Panc1 (cell line): Measurements from ENCODE around the gene PRC1. TPM values are rescaled to one million over a fixed set of nuclear protein-coding genes. Genes with fewer than 3 reads are reported as not detected.

ENCODE experiments used
- ATAC-seq: fragments of 200-7000 bp; cut with Tn5 transposase; 2 replicates; pipeline ENCODE4 v1.9.1; 2020; ENCODE audit warnings: mild to moderate bottlenecking, moderate library complexity
- BruUV-seq: library from RNA; stranded (reverse); fragments of 400-500 nt; replicated peaks from 2 replicates; lab custom pipeline; 2021; lab: Mats Ljungman, UMichigan
- CTCF ChIA-PET: fragments of 300-600 bp; sonication (Branson Sonifier 250); formaldehyde crosslinking; loops from one replicate; lab custom pipeline; 2022; ENCODE audit warnings: antibody characterized with exemption; lab: Charles Lee
- POLR2A ChIA-PET: fragments of 300-600 bp; sonication (Branson Sonifier 250); formaldehyde crosslinking; loops from one replicate; lab custom pipeline; 2022; ENCODE audit warnings: antibody characterized with exemption; lab: Charles Lee
- DNase-seq: peaks from one replicate; pipeline ENCODE4 v3.0.0-alpha.2; 2010; ENCODE audit warnings: low read depth, low spot score
- H3K27ac ChIP-seq: 2 replicates; pipeline ENCODE4 v1.5.1; 2011; ENCODE audit warnings: mild to moderate bottlenecking, low read length, inconsistent platforms
- H3K27me3 ChIP-seq: fragments of 200-500 bp; sonication (Bioruptor generic); 2 replicates; pipeline ENCODE4 v1.6.0; 2014; ENCODE audit warnings: low read length, inconsistent platforms; ENCODE audit not compliant: control insufficient read depth, insufficient read depth
- H3K36me3 ChIP-seq: fragments of 200-500 bp; sonication (Bioruptor generic); 2 replicates; pipeline ENCODE4 v1.5.1; 2014; ENCODE audit warnings: inconsistent platforms, mild to moderate bottlenecking, low read length, moderate library complexity; ENCODE audit not compliant: control insufficient read depth, insufficient read depth
- H3K4me1 ChIP-seq: 2 replicates; pipeline ENCODE4 v1.5.1; 2011; ENCODE audit warnings: inconsistent platforms, mild to moderate bottlenecking, low read length, moderate library complexity; ENCODE audit not compliant: control insufficient read depth, insufficient read depth
- H3K4me3 ChIP-seq, 2 experiments: 2 replicates each; pipeline ENCODE4 v1.5.1; 2011 to 2012; ENCODE audit warnings: low read depth in 2 of 2, low read length in 2 of 2, mild to moderate bottlenecking in 2 of 2, inconsistent platforms in 1 of 2, moderate library complexity in 1 of 2
- H3K9me3 ChIP-seq: fragments of 200-500 bp; sonication (Bioruptor generic); 2 replicates; pipeline ENCODE4 v1.5.1; 2014; ENCODE audit warnings: low read depth, mild to moderate bottlenecking, inconsistent platforms, low read length, moderate library complexity; ENCODE audit not compliant: control insufficient read depth, insufficient read depth
- POLR2AphosphoS5 ChIP-seq: IDR thresholded peaks from 2 replicates; pipeline ENCODE4 v1.6.1; 2012; ENCODE audit warnings: mild to moderate bottlenecking, low read depth, low read length, moderate library complexity
- SIN3A ChIP-seq: IDR thresholded peaks from 2 replicates; pipeline ENCODE4 v1.6.1; 2012; ENCODE audit warnings: low read depth, mild to moderate bottlenecking, low read length, moderate library complexity, borderline replicate concordance; ENCODE audit not compliant: insufficient read depth
- TCF7L2 ChIP-seq: IDR thresholded peaks from 2 replicates; pipeline ENCODE4 v1.6.1; 2011; ENCODE audit warnings: mild to moderate bottlenecking, low read depth, low read length, inconsistent platforms
- in situ Hi-C: cut with HindIII; loops from 2 replicates; pipeline ENCODE4 v1.10.0; 2016; ENCODE audit warnings: low sequenced_read_pairs, low pct_unique_long_range_greater_than_20kb
- intact Hi-C: fragments of 100-400 bp; cut with micrococcal nuclease; formaldehyde crosslinking; loops from one replicate; pipeline ENCODE4 v1.10.0; 2022; ENCODE audit not compliant: unreplicated experiment
- total RNA-seq: library from RNA; stranded (reverse); gene quantifications from one replicate; pipeline ENCODE4 v1.2.1, GENCODE V29; 2021; ENCODE audit not compliant: unreplicated experiment
- TF ChIP-seq, protein P1 (sequence below), 2 experiments: IDR thresholded peaks; 2 replicates each; pipeline ENCODE4 v1.6.1; 2011 to 2012; ENCODE audit warnings: low read depth in 2 of 2, control low read depth in 1 of 2, low read length in 1 of 2, mild to moderate bottlenecking in 1 of 2, moderate library complexity in 1 of 2; ENCODE audit not compliant: insufficient read depth in 1 of 2
- TF ChIP-seq, protein P2 (sequence below): fragments of 450-650 bp; IDR thresholded peaks from 2 replicates; pipeline ENCODE4 v1.5.1; 2017; ENCODE audit warnings: mild to moderate bottlenecking

PRC1 gene
- total RNA-seq, 1 experiment from 2014 or later: 228 TPM

DNA sequence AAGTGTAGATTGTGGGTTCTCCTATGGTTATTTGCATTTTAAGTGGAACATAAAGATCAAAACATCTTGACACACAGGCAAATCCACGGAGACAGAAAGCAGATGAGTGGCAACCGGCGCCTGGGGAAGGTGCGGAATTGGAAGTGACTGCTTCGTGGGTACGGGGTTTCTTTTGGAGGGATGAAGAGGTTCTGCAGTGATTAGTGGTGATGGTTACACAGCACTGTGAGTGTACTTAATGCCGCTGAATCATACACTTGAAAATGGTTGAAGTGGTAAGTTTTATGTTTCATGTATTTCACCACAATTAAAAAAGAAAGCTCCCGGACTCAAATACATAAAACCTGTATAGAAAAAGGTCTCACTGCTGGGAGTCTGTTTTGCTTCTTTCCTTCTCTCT, 46.5 kb upstream of the PRC1 start:
- DNase-seq (no peak), ATAC-seq (no peak)
- CTCF ChIA-PET: no interaction called here
- no peak overlapping the region for H3K4me3 ChIP-seq
- POLR2A ChIA-PET: no interaction called here
- H3K36me3 ChIP-seq: no peaks in the 10 kb centered on the region
- H3K4me1 ChIP-seq: no peaks in the 10 kb centered on the region
- H3K9me3 ChIP-seq: no peaks in the 10 kb centered on the region
- TF ChIP-seq, protein P1, sequence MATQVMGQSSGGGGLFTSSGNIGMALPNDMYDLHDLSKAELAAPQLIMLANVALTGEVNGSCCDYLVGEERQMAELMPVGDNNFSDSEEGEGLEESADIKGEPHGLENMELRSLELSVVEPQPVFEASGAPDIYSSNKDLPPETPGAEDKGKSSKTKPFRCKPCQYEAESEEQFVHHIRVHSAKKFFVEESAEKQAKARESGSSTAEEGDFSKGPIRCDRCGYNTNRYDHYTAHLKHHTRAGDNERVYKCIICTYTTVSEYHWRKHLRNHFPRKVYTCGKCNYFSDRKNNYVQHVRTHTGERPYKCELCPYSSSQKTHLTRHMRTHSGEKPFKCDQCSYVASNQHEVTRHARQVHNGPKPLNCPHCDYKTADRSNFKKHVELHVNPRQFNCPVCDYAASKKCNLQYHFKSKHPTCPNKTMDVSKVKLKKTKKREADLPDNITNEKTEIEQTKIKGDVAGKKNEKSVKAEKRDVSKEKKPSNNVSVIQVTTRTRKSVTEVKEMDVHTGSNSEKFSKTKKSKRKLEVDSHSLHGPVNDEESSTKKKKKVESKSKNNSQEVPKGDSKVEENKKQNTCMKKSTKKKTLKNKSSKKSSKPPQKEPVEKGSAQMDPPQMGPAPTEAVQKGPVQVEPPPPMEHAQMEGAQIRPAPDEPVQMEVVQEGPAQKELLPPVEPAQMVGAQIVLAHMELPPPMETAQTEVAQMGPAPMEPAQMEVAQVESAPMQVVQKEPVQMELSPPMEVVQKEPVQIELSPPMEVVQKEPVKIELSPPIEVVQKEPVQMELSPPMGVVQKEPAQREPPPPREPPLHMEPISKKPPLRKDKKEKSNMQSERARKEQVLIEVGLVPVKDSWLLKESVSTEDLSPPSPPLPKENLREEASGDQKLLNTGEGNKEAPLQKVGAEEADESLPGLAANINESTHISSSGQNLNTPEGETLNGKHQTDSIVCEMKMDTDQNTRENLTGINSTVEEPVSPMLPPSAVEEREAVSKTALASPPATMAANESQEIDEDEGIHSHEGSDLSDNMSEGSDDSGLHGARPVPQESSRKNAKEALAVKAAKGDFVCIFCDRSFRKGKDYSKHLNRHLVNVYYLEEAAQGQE (IDR thresholded peaks at IDR 0.05; ENCODE audit: insufficient read depth in 1 of 2, low read depth in 2 of 2, low read length in 1 of 2): no peak
- no peak for TF ChIP-seq SIN3A
- no peak for TF ChIP-seq POLR2AphosphoS5
- no peak for TF ChIP-seq TCF7L2
- TF ChIP-seq, protein P2, sequence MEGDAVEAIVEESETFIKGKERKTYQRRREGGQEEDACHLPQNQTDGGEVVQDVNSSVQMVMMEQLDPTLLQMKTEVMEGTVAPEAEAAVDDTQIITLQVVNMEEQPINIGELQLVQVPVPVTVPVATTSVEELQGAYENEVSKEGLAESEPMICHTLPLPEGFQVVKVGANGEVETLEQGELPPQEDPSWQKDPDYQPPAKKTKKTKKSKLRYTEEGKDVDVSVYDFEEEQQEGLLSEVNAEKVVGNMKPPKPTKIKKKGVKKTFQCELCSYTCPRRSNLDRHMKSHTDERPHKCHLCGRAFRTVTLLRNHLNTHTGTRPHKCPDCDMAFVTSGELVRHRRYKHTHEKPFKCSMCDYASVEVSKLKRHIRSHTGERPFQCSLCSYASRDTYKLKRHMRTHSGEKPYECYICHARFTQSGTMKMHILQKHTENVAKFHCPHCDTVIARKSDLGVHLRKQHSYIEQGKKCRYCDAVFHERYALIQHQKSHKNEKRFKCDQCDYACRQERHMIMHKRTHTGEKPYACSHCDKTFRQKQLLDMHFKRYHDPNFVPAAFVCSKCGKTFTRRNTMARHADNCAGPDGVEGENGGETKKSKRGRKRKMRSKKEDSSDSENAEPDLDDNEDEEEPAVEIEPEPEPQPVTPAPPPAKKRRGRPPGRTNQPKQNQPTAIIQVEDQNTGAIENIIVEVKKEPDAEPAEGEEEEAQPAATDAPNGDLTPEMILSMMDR: no peak
- no peak overlapping the region for H3K27ac ChIP-seq
- BruUV-seq: no TSS peak
- intact Hi-C loops: no loop called here
- in situ Hi-C loops: no loop called here
- no peaks in the 10 kb centered on the region; the same call in 1 of the 2 replicates for H3K27me3 ChIP-seq

DNA sequence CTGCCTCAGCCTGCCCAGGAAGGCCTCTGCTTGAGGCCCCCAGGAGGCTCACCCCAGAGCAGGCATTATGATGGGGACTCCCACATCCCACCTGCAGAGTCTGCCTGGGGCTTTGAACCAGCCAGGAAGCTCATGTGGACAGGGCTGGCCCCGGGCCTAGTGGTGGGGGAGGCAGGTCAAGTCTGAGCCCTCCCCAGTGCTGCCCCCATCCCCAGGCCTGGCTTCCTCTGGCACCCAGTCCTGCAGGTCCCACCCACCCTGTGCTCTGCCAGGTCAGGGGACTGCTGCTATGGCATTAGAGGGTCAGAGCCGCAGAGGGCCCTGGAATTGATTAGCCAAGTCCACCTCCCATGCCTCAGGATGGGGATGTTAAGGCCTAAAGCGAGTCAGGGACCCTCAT, 45.7 kb upstream of the PRC1 start:
- Histone ChIP-seq H3K36me3 (no peaks in the 10 kb centered on the region), H3K27me3 (no peaks in the 10 kb centered on the region; the same call in 1 of the 2 replicates), H3K27ac (no peak overlapping the region), H3K4me3 (no peak overlapping the region), H3K9me3 (no peaks in the 10 kb centered on the region), H3K4me1 (no peaks in the 10 kb centered on the region)
- BruUV-seq: no TSS peak
- POLR2A ChIA-PET: no interaction called here
- DNase-seq (no peak), ATAC-seq (no peak)
- in situ Hi-C loops: no loop called here
- TF ChIP-seq, protein P1 (IDR thresholded peaks at IDR 0.05; ENCODE audit: insufficient read depth in 1 of 2, low read depth in 2 of 2, low read length in 1 of 2): no peak
- no peak for TF ChIP-seq SIN3A
- TF ChIP-seq, protein P2: no peak
- intact Hi-C loops: no loop called here
- CTCF ChIA-PET: no interaction called here
